ENCODE data around the gene LHFPL2. TPM values are rescaled to one million over a fixed set of nuclear protein-coding genes. Genes with fewer than 3 reads are reported as not detected.

The LHFPL2 gene
- total and polyA plus RNA-seq, 9 of the 15 experiments (the other 6 are each of a cell fraction or from before 2014, with no cell fraction given): 1.0 to 6.6 (median 4.6) TPM

- no peak for TF ChIP-seq E2F5 (CRISPR knock-in tag; IDR thresholded peaks at IDR 0.05)
- no peak for TF ChIP-seq GABPB1 (CRISPR knock-in tag; IDR thresholded peaks at IDR 0.05)
- TF ChIP-seq ESRRB (CRISPR knock-in tag; IDR thresholded peaks at IDR 0.05; ENCODE audit: borderline replicate concordance): no peak
- TF ChIP-seq ATF6 (CRISPR knock-in tag; IDR thresholded peaks at IDR 0.05): no peak
- no peak for TF ChIP-seq THRAP3 (IDR thresholded peaks at IDR 0.05; ENCODE audit: borderline replicate concordance)
- TF ChIP-seq ZNF431 (CRISPR knock-in tag; IDR thresholded peaks at IDR 0.05): no peak
These were observed 120.6 kb downstream of the LHFPL2 start (continued) for GRCh38 chr5:78527925-78528324.

Measured in K562 (cell line).